CD4-positive, alpha-beta memory T cell (primary cell): ENCODE results near the gene PUS3. TPM values are rescaled to one million over a fixed set of nuclear protein-coding genes. Genes with fewer than 3 reads are reported as not detected.

Experiments used
- CTCF ChIA-PET: fragments of 350-600 bp; sonication (Branson Sonifier 250); formaldehyde crosslinking; loops from one replicate; lab custom pipeline; 2021; ENCODE audit warnings: inconsistent platforms; ENCODE audit not compliant: partially characterized antibody; lab: Charles Lee
- POLR2A ChIA-PET: fragments of 350-600 bp; sonication (Branson Sonifier 250); formaldehyde crosslinking; loops from one replicate; lab custom pipeline; 2021; ENCODE audit not compliant: partially characterized antibody; lab: Charles Lee
- DNase-seq, 5 donors: peaks; one replicate each; pipeline versions ENCODE4 v3.0.0 to v3.0.0-alpha.2; 2020 to 2022; ENCODE audit warnings: mixed read lengths in 1 of 5
- H3K27ac ChIP-seq: one replicate; pipeline ENCODE4 v1.7.0; 2013; ENCODE audit warnings: low read depth, low read length
- H3K27me3 ChIP-seq: 2 replicates; pipeline ENCODE4 v1.7.0; 2013; ENCODE audit warnings: mild to moderate bottlenecking, low read length, moderate library complexity; ENCODE audit not compliant: insufficient read depth
- H3K36me3 ChIP-seq: 2 replicates; pipeline ENCODE4 v1.7.0; 2013; ENCODE audit warnings: mild to moderate bottlenecking, low read length, moderate library complexity; ENCODE audit not compliant: insufficient read depth
- H3K4me1 ChIP-seq: 2 replicates; pipeline ENCODE4 v1.7.0; 2013; ENCODE audit warnings: mild to moderate bottlenecking, low read length, moderate library complexity; ENCODE audit not compliant: insufficient read depth
- H3K4me3 ChIP-seq, 2 donors: one replicate each; pipeline ENCODE4 v1.7.0; 2013; ENCODE audit warnings: low read length in 2 of 2, mild to moderate bottlenecking in 1 of 2
- H3K9me3 ChIP-seq, 2 donors: one replicate each; pipeline ENCODE4 v1.7.0; 2013; ENCODE audit warnings: low read length in 2 of 2, control low read depth in 1 of 2; ENCODE audit not compliant: control insufficient read depth in 1 of 2
- H3K27ac Mint-ChIP-seq, 7 donors: one replicate each; pipeline ENCODE4 v1.8.0; 2020 to 2021; ENCODE audit warnings: mixed read lengths in 7 of 7, mild to moderate bottlenecking in 6 of 7, inconsistent platforms in 3 of 7, moderate library complexity in 3 of 7
- H3K27me3 Mint-ChIP-seq, 2 donors: one replicate each; pipeline ENCODE4 v1.8.0; 2020 to 2021; ENCODE audit warnings: mixed read lengths in 2 of 2
- H3K36me3 Mint-ChIP-seq, 2 donors: one replicate each; pipeline ENCODE4 v1.8.0; 2020 to 2021; ENCODE audit warnings: mixed read lengths in 2 of 2, inconsistent platforms in 1 of 2, mild to moderate bottlenecking in 1 of 2
- H3K4me1 Mint-ChIP-seq, 4 donors: one replicate each; pipeline ENCODE4 v1.8.0; 2020 to 2021; ENCODE audit warnings: mixed read lengths in 4 of 4, mild to moderate bottlenecking in 1 of 4
- H3K4me3 Mint-ChIP-seq, 8 donors: one replicate each; pipeline ENCODE4 v1.8.0; 2020 to 2021; ENCODE audit warnings: mixed read lengths in 8 of 8, mild to moderate bottlenecking in 7 of 8, moderate library complexity in 6 of 8, inconsistent platforms in 3 of 8
- H3K9me3 Mint-ChIP-seq, 8 donors: one replicate each; pipeline ENCODE4 v1.8.0; 2020 to 2021; ENCODE audit warnings: mixed read lengths in 8 of 8, mild to moderate bottlenecking in 5 of 8, inconsistent platforms in 3 of 8, moderate library complexity in 1 of 8
- intact Hi-C: fragments of 100-400 bp; cut with micrococcal nuclease; formaldehyde crosslinking; loops from one replicate; pipeline ENCODE4 v1.15.1; 2023
- polyA plus RNA-seq, 2 donors: library from polyadenylated mRNA; unstranded; fragments of 300-500 nt; fragmentation: Illumina TruSeq; gene quantifications; one replicate each; pipeline ENCODE4 v1.2.3, GENCODE V29; 2021
- total RNA-seq, 2 experiments: library from RNA; stranded (reverse); gene quantifications; one replicate each; pipeline ENCODE4 v1.2.3, GENCODE V29; 2021

The PUS3 gene
- total and polyA plus RNA-seq, 4 experiments from 2014 or later: 5.3 to 12.6 (median 12.2) TPM

- POLR2A ChIA-PET: no interaction called here
- DNase-seq: no peak
- H3K27ac Mint-ChIP-seq: no peak overlapping the region
- H3K36me3 Mint-ChIP-seq: no peaks in the 10 kb centered on the region
- peaks cover 5 to 23% of the 10 kb centered on the region in 2 donors for H3K27me3 Mint-ChIP-seq
- no peaks in the 10 kb centered on the region for H3K9me3 Mint-ChIP-seq
- H3K4me1 ChIP-seq: no peaks in the 10 kb centered on the region
- H3K4me3 Mint-ChIP-seq: no peak overlapping the region
- intact Hi-C loops: no loop called here
- no peaks in the 10 kb centered on the region for H3K27me3 ChIP-seq
- CTCF ChIA-PET: interaction anchor here (1.9 kb wide), 1 partner anchor 8 kb away, joined by 7 read pairs; no protein-coding TSS in a partner anchor
- no peaks in the 10 kb centered on the region for H3K36me3 ChIP-seq
- no peak overlapping the region for H3K27ac ChIP-seq
- H3K9me3 ChIP-seq: no peaks in the 10 kb centered on the region
- H3K4me1 Mint-ChIP-seq: no peaks in the 10 kb centered on the region
- no peak overlapping the region for H3K4me3 ChIP-seq
These were observed 28.1 kb upstream of the PUS3 start for GRCh38 chr11:125931116-125931515.

- intact Hi-C loops: no loop called here
- Mint-ChIP-seq H3K36me3 (no peaks in the 10 kb centered on the region), H3K4me3 (no peak overlapping the region), H3K4me1 (no peaks in the 10 kb centered on the region), H3K9me3 (no peaks in the 10 kb centered on the region), H3K27me3 (peaks cover 5 to 24% of the 10 kb centered on the region in 2 donors), H3K27ac (no peak overlapping the region)
- ChIA-PET POLR2A (no interaction called here), CTCF (interaction anchor here (1.1 to 1.2 kb wide), 2 partner anchors 8 to 130 kb away, joined by 3 to 4 read pairs; no protein-coding TSS in a partner anchor)
- Histone ChIP-seq H3K9me3 (no peaks in the 10 kb centered on the region), H3K4me1 (no peaks in the 10 kb centered on the region), H3K27ac (no peak overlapping the region), H3K4me3 (no peak overlapping the region), H3K27me3 (no peaks in the 10 kb centered on the region), H3K36me3 (no peaks in the 10 kb centered on the region)
- no peak for DNase-seq
These were observed 27.1 kb upstream of the PUS3 start for GRCh38 chr11:125930076-125930450.

GRCh38 chr11:125929445-125930075, 26.6 kb upstream of the PUS3 start:
- Mint-ChIP-seq H3K36me3 (no peaks in the 10 kb centered on the region), H3K27me3 (peaks cover 5 to 24% of the 10 kb centered on the region in 2 donors)
- intact Hi-C loops: no loop called here

GRCh38 chr11:125926682-125927081, 23.7 kb upstream of the PUS3 start:
- H3K27ac ChIP-seq: no peak overlapping the region
- ChIA-PET CTCF (interaction anchor here (0.6 to 0.7 kb wide), 2 partner anchors 197 to 384 kb away, joined by 3 read pairs; no protein-coding TSS in a partner anchor), POLR2A (no interaction called here)
- DNase-seq: no peak
- H3K9me3 Mint-ChIP-seq: no peaks in the 10 kb centered on the region
- no peaks in the 10 kb centered on the region for H3K4me1 ChIP-seq
- intact Hi-C loops: no loop called here
- H3K27ac Mint-ChIP-seq: peak overlapping the region in 1 of 7 donors; percentile 88
- no peak overlapping the region for H3K4me3 Mint-ChIP-seq
- no peaks in the 10 kb centered on the region for H3K36me3 ChIP-seq
- H3K27me3 Mint-ChIP-seq: peaks cover 7 to 16% of the 10 kb centered on the region in 2 donors
- no peaks in the 10 kb centered on the region for H3K36me3 Mint-ChIP-seq
- no peaks in the 10 kb centered on the region for H3K9me3 ChIP-seq
- H3K4me3 ChIP-seq: no peak overlapping the region
- no peaks in the 10 kb centered on the region for H3K27me3 ChIP-seq
- H3K4me1 Mint-ChIP-seq: peaks cover 0 to 3% (median 1%) of the 10 kb centered on the region in 4 donors

More at GRCh38 chr11:125929445-125930075, 26.6 kb upstream of the PUS3 start:
- Histone ChIP-seq H3K27me3 (no peaks in the 10 kb centered on the region), H3K36me3 (no peaks in the 10 kb centered on the region), H3K9me3 (no peaks in the 10 kb centered on the region), H3K4me3 (no peak overlapping the region), H3K4me1 (no peaks in the 10 kb centered on the region), H3K27ac (no peak overlapping the region)
- Mint-ChIP-seq H3K4me3 (no peak overlapping the region), H3K9me3 (no peaks in the 10 kb centered on the region), H3K27ac (no peak overlapping the region), H3K4me1 (no peaks in the 10 kb centered on the region)
- POLR2A ChIA-PET: no interaction called here
- DNase-seq: no peak
- CTCF ChIA-PET: interaction anchor here (1.1 to 1.2 kb wide), 2 partner anchors 9 to 131 kb away, joined by 3 to 4 read pairs; no protein-coding TSS in a partner anchor

- no peak overlapping the region for H3K4me3 Mint-ChIP-seq
- H3K4me3 ChIP-seq: no peak overlapping the region
- DNase-seq: no peak
- H3K27me3 Mint-ChIP-seq: peaks cover 6 to 19% of the 10 kb centered on the region in 2 donors
- CTCF ChIA-PET: interaction anchor here (1.0 to 5.6 kb wide), 4 partner anchors 17 to 555 kb away, joined by 4 to 81 read pairs (median 5); partner anchors contain the start of gene PUS3
- intact Hi-C loops: no loop called here
- peaks cover 0 to 3% (median 1%) of the 10 kb centered on the region in 4 donors for H3K4me1 Mint-ChIP-seq
- H3K9me3 ChIP-seq: no peaks in the 10 kb centered on the region
- no peaks in the 10 kb centered on the region for H3K36me3 Mint-ChIP-seq
- H3K27ac Mint-ChIP-seq: no peak overlapping the region
- no peak overlapping the region for H3K27ac ChIP-seq
- H3K27me3 ChIP-seq: no peaks in the 10 kb centered on the region
- no peaks in the 10 kb centered on the region for H3K4me1 ChIP-seq
- POLR2A ChIA-PET: no interaction called here
- no peaks in the 10 kb centered on the region for H3K9me3 Mint-ChIP-seq
- H3K36me3 ChIP-seq: no peaks in the 10 kb centered on the region
These were observed 22.8 kb upstream of the PUS3 start for GRCh38 chr11:125925804-125926203.

- Histone ChIP-seq H3K27me3 (no peaks in the 10 kb centered on the region), H3K9me3 (no peaks in the 10 kb centered on the region), H3K4me3 (no peak overlapping the region), H3K36me3 (no peaks in the 10 kb centered on the region), H3K4me1 (no peaks in the 10 kb centered on the region), H3K27ac (no peak overlapping the region)
- ChIA-PET CTCF (interaction anchor here (1.0 to 5.6 kb wide), 4 partner anchors 17 to 555 kb away, joined by 4 to 81 read pairs (median 5); partner anchors contain the start of gene PUS3), POLR2A (no interaction called here)
- H3K9me3 Mint-ChIP-seq: no peaks in the 10 kb centered on the region
- H3K27ac Mint-ChIP-seq: no peak overlapping the region
- H3K27me3 Mint-ChIP-seq: peaks cover 9 to 22% of the 10 kb centered on the region in 2 donors
- intact Hi-C loops: no loop called here
- H3K4me1 Mint-ChIP-seq: peaks cover 0 to 3% (median 1%) of the 10 kb centered on the region in 4 donors
- no peaks in the 10 kb centered on the region for H3K36me3 Mint-ChIP-seq
- no peak for DNase-seq
- H3K4me3 Mint-ChIP-seq: no peak overlapping the region
These were observed 22.3 kb upstream of the PUS3 start for GRCh38 chr11:125925247-125925740.

GRCh38 chr11:125924384-125925007, 21.5 kb upstream of the PUS3 start:
- intact Hi-C loops: no loop called here

More at GRCh38 chr11:125924384-125925007, 21.5 kb upstream of the PUS3 start:
- POLR2A ChIA-PET: no interaction called here
- Histone ChIP-seq H3K27ac (no peak overlapping the region), H3K4me1 (no peaks in the 10 kb centered on the region), H3K27me3 (no peaks in the 10 kb centered on the region), H3K9me3 (no peaks in the 10 kb centered on the region), H3K4me3 (no peak overlapping the region), H3K36me3 (no peaks in the 10 kb centered on the region)
- Mint-ChIP-seq H3K4me1 (peaks cover 0 to 3% (median 1%) of the 10 kb centered on the region in 4 donors), H3K36me3 (no peaks in the 10 kb centered on the region), H3K4me3 (no peak overlapping the region), H3K27ac (no peak overlapping the region), H3K9me3 (no peaks in the 10 kb centered on the region), H3K27me3 (peaks cover 10 to 17% of the 10 kb centered on the region in 2 donors)
- no peak for DNase-seq
- CTCF ChIA-PET: interaction anchor here (1.0 to 5.6 kb wide), 5 partner anchors 12 to 556 kb away, joined by 3 to 81 read pairs (median 6); no protein-coding TSS in a partner anchor
